Muscle layer of duodenum (tissue), 2 donors: ENCODE data around the gene KRT13.

Experiments
- H3K27ac ChIP-seq: one replicate; pipeline ENCODE4 v1.7.0; 2013; ENCODE audit warnings: mild to moderate bottlenecking, low read length
- H3K27me3 ChIP-seq: one replicate; pipeline ENCODE4 v1.7.0; 2013; ENCODE audit warnings: low read depth, mild to moderate bottlenecking, control low read depth, low read length
- H3K36me3 ChIP-seq, 2 donors: one replicate each; pipeline ENCODE4 v1.7.0; 2013; ENCODE audit warnings: low read length in 2 of 2, control low read depth in 1 of 2, mild to moderate bottlenecking in 1 of 2; ENCODE audit not compliant: insufficient read depth in 2 of 2, control insufficient read depth in 1 of 2
- H3K4me1 ChIP-seq, 2 donors: one replicate each; pipeline ENCODE4 v1.7.0; 2013; ENCODE audit warnings: low read length in 2 of 2, mild to moderate bottlenecking in 2 of 2, control low read depth in 1 of 2, moderate library complexity in 1 of 2; ENCODE audit not compliant: insufficient read depth in 2 of 2, control insufficient read depth in 1 of 2
- H3K4me3 ChIP-seq, 2 donors: one replicate each; pipeline ENCODE4 v1.7.0; 2013; ENCODE audit warnings: low read length in 2 of 2, low read depth in 1 of 2, mild to moderate bottlenecking in 1 of 2
- H3K9me3 ChIP-seq, 2 donors: one replicate each; pipeline ENCODE4 v1.7.0; 2013; ENCODE audit warnings: low read length in 2 of 2, control low read depth in 1 of 2, mild to moderate bottlenecking in 1 of 2; ENCODE audit not compliant: control insufficient read depth in 1 of 2
- donor health status: healthy.

Gene KRT13

GRCh38 chr17:41505007-41505808, at the start of gene KRT13:
Gene KRT13, minus strand, starts transcription at chr17:41505612. Its CDS starts 62 bp downstream, at chr17:41505550.
- Histone ChIP-seq H3K36me3 (no peaks in the 10 kb centered on the region), H3K27me3 (no peaks in the 10 kb centered on the region), H3K9me3 (no peaks in the 10 kb centered on the region), H3K4me1 (no peaks in the 10 kb centered on the region), H3K27ac (no peak within 1 kb of the TSS), H3K4me3 (no peak within 1 kb of the TSS)

- Histone ChIP-seq H3K4me3 (no peak overlapping the region), H3K27me3 (no peaks in the 10 kb centered on the region), H3K36me3 (no peaks in the 10 kb centered on the region), H3K4me1 (peaks cover 0 to 3% of the 10 kb centered on the region in 2 donors), H3K9me3 (no peaks in the 10 kb centered on the region), H3K27ac (no peak overlapping the region)
Measured at GRCh38 chr17:41553987-41554680, 48.7 kb upstream of the KRT13 start.

GRCh38 chr17:41553176-41553575, 47.8 kb upstream of the KRT13 start:
- Histone ChIP-seq H3K27me3 (no peaks in the 10 kb centered on the region), H3K9me3 (no peaks in the 10 kb centered on the region), H3K4me3 (no peak overlapping the region), H3K36me3 (no peaks in the 10 kb centered on the region), H3K27ac (no peak overlapping the region), H3K4me1 (peaks cover 4 to 13% of the 10 kb centered on the region in 2 donors)

- H3K27me3 ChIP-seq, result no peaks in the 10 kb centered on the region
- H3K4me1 ChIP-seq, result peaks cover 9 to 16% of the 10 kb centered on the region in 2 donors
- H3K4me3 ChIP-seq, result no peak overlapping the region
- no peak overlapping the region for H3K27ac ChIP-seq
- H3K36me3 ChIP-seq, result no peaks in the 10 kb centered on the region
- H3K9me3 ChIP-seq, result no peaks in the 10 kb centered on the region
Measured at GRCh38 chr17:41552455-41552854, 47.0 kb upstream of the KRT13 start.

GRCh38 chr17:41551365-41551764, 46.0 kb upstream of the KRT13 start:
- Histone ChIP-seq H3K4me1 (peaks cover 9 to 16% of the 10 kb centered on the region in 2 donors), H3K27ac (no peak overlapping the region), H3K27me3 (no peaks in the 10 kb centered on the region), H3K9me3 (no peaks in the 10 kb centered on the region), H3K4me3 (no peak overlapping the region), H3K36me3 (no peaks in the 10 kb centered on the region)

GRCh38 chr17:41549596-41550039, 44.2 kb upstream of the KRT13 start:
- peak overlapping the region; percentile 84 for H3K27ac ChIP-seq
- H3K36me3 ChIP-seq, result no peaks in the 10 kb centered on the region
- H3K4me3 ChIP-seq, result no peak overlapping the region
- H3K4me1 ChIP-seq, result peaks cover 9 to 16% of the 10 kb centered on the region in 2 donors
- no peaks in the 10 kb centered on the region for H3K27me3 ChIP-seq
- H3K9me3 ChIP-seq, result no peaks in the 10 kb centered on the region

GRCh38 chr17:41548844-41549595, 43.6 kb upstream of the KRT13 start:
- Histone ChIP-seq H3K27me3 (no peaks in the 10 kb centered on the region), H3K27ac (peak overlapping the region; percentile 84), H3K4me3 (peak overlapping the region; percentile 33 to 53), H3K4me1 (peaks cover 9 to 16% of the 10 kb centered on the region in 2 donors), H3K9me3 (no peaks in the 10 kb centered on the region), H3K36me3 (no peaks in the 10 kb centered on the region)

GRCh38 chr17:41547921-41548843, 42.8 kb upstream of the KRT13 start:
- H3K4me3 ChIP-seq, result peak overlapping the region; percentile 21 to 53
- H3K27me3 ChIP-seq, result no peaks in the 10 kb centered on the region
- peaks cover 9 to 16% of the 10 kb centered on the region in 2 donors for H3K4me1 ChIP-seq
- peak overlapping the region; percentile 36 for H3K27ac ChIP-seq
- H3K9me3 ChIP-seq, result no peaks in the 10 kb centered on the region
- H3K36me3 ChIP-seq, result no peaks in the 10 kb centered on the region

- Histone ChIP-seq H3K4me3 (no peak overlapping the region), H3K27me3 (no peaks in the 10 kb centered on the region), H3K4me1 (peaks cover 9 to 16% of the 10 kb centered on the region in 2 donors), H3K9me3 (no peaks in the 10 kb centered on the region), H3K27ac (peak overlapping the region; percentile 36), H3K36me3 (no peaks in the 10 kb centered on the region)
Measured at GRCh38 chr17:41547378-41547841, 42.0 kb upstream of the KRT13 start.

GRCh38 chr17:41546819-41547218, 41.4 kb upstream of the KRT13 start:
- no peaks in the 10 kb centered on the region for H3K27me3 ChIP-seq
- H3K9me3 ChIP-seq, result no peaks in the 10 kb centered on the region
- H3K36me3 ChIP-seq, result no peaks in the 10 kb centered on the region
- H3K4me1 ChIP-seq, result peaks cover 9 to 16% of the 10 kb centered on the region in 2 donors
- H3K4me3 ChIP-seq, result no peak overlapping the region
- no peak overlapping the region for H3K27ac ChIP-seq
